GM12878 (cell line): ENCODE results near the gene IQGAP2. TPM values are rescaled to one million over a fixed set of nuclear protein-coding genes. Genes with fewer than 3 reads are reported as not detected.
A peak's percentile ranks its signal among the peaks of the same experiment; 100 is the strongest.

Experiments
- BACH1 ChIP-seq: fragments of 450-650 bp; IDR thresholded peaks from 2 replicates; pipeline ENCODE4 v1.6.1; 2017; ENCODE audit warnings: mild to moderate bottlenecking, borderline replicate concordance
- BHLHE40 ChIP-seq, 2 experiments: fragments of 450-650 bp in 1 of 2; IDR thresholded peaks; 2 replicates each; pipeline ENCODE4 v1.6.1; 2011 to 2017; ENCODE audit warnings: low read depth in 2 of 2, borderline replicate concordance in 1 of 2, improper control_type of control experiment in 1 of 2, low read length in 1 of 2, mild to moderate bottlenecking in 1 of 2
- CHD1 ChIP-seq: IDR thresholded peaks from 2 replicates; pipeline ENCODE4 v1.6.1; 2012; ENCODE audit warnings: low read depth, low read length, improper control_type of control experiment
- HDAC2 ChIP-seq: fragments of 200-600 bp; sonication (generic); IDR thresholded peaks from 2 replicates; pipeline ENCODE4 v1.6.1; 2017
- KLF5 ChIP-seq: fragments of 450-650 bp; IDR thresholded peaks from 2 replicates; pipeline ENCODE4 v1.6.1; 2014; ENCODE audit warnings: mild to moderate bottlenecking; ENCODE audit not compliant: partially characterized antibody
- MEF2B ChIP-seq: fragments of 450-650 bp; IDR thresholded peaks from 2 replicates; pipeline ENCODE4 v1.6.1; 2018; ENCODE audit warnings: mild to moderate bottlenecking, moderate library complexity; ENCODE audit not compliant: partially characterized antibody, poor library complexity, severe bottlenecking
- MTA2 ChIP-seq: fragments of 450-650 bp; IDR thresholded peaks from 2 replicates; pipeline ENCODE4 v1.6.1; 2016; ENCODE audit warnings: low read depth, mild to moderate bottlenecking, moderate library complexity
- MXI1 ChIP-seq: fragments of 150-350 bp; IDR thresholded peaks from 2 replicates; pipeline ENCODE4 v1.6.1; 2011; ENCODE audit warnings: low read depth, mild to moderate bottlenecking, inconsistent platforms, low read length, improper control_type of control experiment
- NFXL1 ChIP-seq: fragments of 450-650 bp; IDR thresholded peaks from 2 replicates; pipeline ENCODE4 v1.6.1; 2017; ENCODE audit warnings: antibody characterized with exemption, mild to moderate bottlenecking, borderline replicate concordance
- NFYA ChIP-seq: IDR thresholded peaks from 2 replicates; pipeline ENCODE4 v1.6.1; 2011; ENCODE audit warnings: low read depth, mild to moderate bottlenecking, low read length, improper control_type of control experiment, borderline replicate concordance
- NR2F1 ChIP-seq: fragments of 450-650 bp; conservative IDR thresholded peaks from 2 replicates; pipeline ENCODE4 v1.6.1; 2017; ENCODE audit warnings: mild to moderate bottlenecking
- NRF1 ChIP-seq: conservative IDR thresholded peaks from 2 replicates; pipeline ENCODE4 v1.6.1; 2011; ENCODE audit warnings: mild to moderate bottlenecking, low read depth, low read length, improper control_type of control experiment
- PRDM15 ChIP-seq: fragments of 450-650 bp; formaldehyde crosslinking; IDR thresholded peaks from 2 replicates; pipeline ENCODE4 v1.4.0; 2020; ENCODE audit warnings: mild to moderate bottlenecking, moderate library complexity
- RB1 ChIP-seq: fragments of 450-650 bp; formaldehyde crosslinking; IDR thresholded peaks from 2 replicates; pipeline ENCODE4 v1.6.1; 2017; ENCODE audit warnings: mild to moderate bottlenecking, borderline replicate concordance
- RELA ChIP-seq: fragments of 450-650 bp; IDR thresholded peaks from 2 replicates; pipeline ENCODE4 v1.8.0; 2014; ENCODE audit warnings: borderline replicate concordance; ENCODE audit not compliant: partially characterized antibody
- SIN3A ChIP-seq: IDR thresholded peaks from 2 replicates; pipeline ENCODE4 v1.6.1; 2012; ENCODE audit warnings: low read depth, low read length, improper control_type of control experiment
- SMAD1 ChIP-seq: fragments of 450-650 bp; IDR thresholded peaks from 2 replicates; pipeline ENCODE4 v1.6.1; 2018; ENCODE audit warnings: mild to moderate bottlenecking, low read depth; ENCODE audit not compliant: partially characterized antibody
- SPI1 ChIP-seq: IDR thresholded peaks from 2 replicates; pipeline ENCODE4 v1.6.1; 2011; ENCODE audit warnings: low read depth, mild to moderate bottlenecking, low read length, moderate library complexity, borderline replicate concordance; ENCODE audit not compliant: insufficient read depth
- SUPT20H ChIP-seq: IDR thresholded peaks from 2 replicates; pipeline ENCODE4 v1.6.1; 2011; ENCODE audit warnings: low read depth, mild to moderate bottlenecking, low read length, moderate library complexity, borderline replicate concordance; ENCODE audit not compliant: control insufficient read depth
- SUZ12 ChIP-seq: fragments of 200-600 bp; sonication (generic); IDR thresholded peaks from one replicate; pipeline ENCODE4 v1.6.1; 2018; ENCODE audit warnings: antibody characterized with exemption, mild to moderate bottlenecking; ENCODE audit not compliant: unreplicated experiment
- TAF1 ChIP-seq: IDR thresholded peaks from 2 replicates; pipeline ENCODE4 v1.6.1; 2011; ENCODE audit warnings: mild to moderate bottlenecking, low read depth, low read length, borderline replicate concordance
- USF1 ChIP-seq: IDR thresholded peaks from 2 replicates; pipeline ENCODE4 v1.6.1; 2011; ENCODE audit warnings: borderline replicate concordance, low read depth, mild to moderate bottlenecking, moderate library complexity, mixed read lengths, low read length; ENCODE audit not compliant: insufficient read depth; ENCODE audit errors: extremely low read length
- ZBTB33 ChIP-seq: fragments of 450-650 bp; IDR thresholded peaks from 2 replicates; pipeline ENCODE4 v1.6.1; 2017; ENCODE audit warnings: mild to moderate bottlenecking
- ZNF207 ChIP-seq: fragments of 450-650 bp; IDR thresholded peaks from 2 replicates; pipeline ENCODE4 v1.6.1; 2014; ENCODE audit warnings: antibody characterized with exemption, mild to moderate bottlenecking, borderline replicate concordance
- polyA plus RNA-seq, 11 experiments: library from polyadenylated mRNA; depleted of rRNA in 4 of 11; unstranded in 6 of 11; stranded (reverse) in 5 of 11; fragments of >200 nt; fragmentation: Nextera tagmentation in 4 of 11; fragmentation: Illumina TruSeq in 1 of 11; extraction: Ambion mirVana in 4 of 11; extraction: Trizol in 1 of 11; gene quantifications; 1 replicate in 1 of 11; 2 replicates in 10 of 11; pipeline versions ENCODE4 v1.2.1 to v1.2.3, GENCODE V29; 2011 to 2016; ENCODE audit warnings: inconsistent platforms in 2 of 11, missing spikeins in 2 of 11, low read depth in 1 of 11
- total RNA-seq, 4 experiments: library from RNA; depleted of rRNA in 3 of 4; stranded (reverse); fragments of >200 nt in 3 of 4; fragmentation: Illumina TruSeq in 1 of 4; extraction: Trizol in 1 of 4; gene quantifications; 2 replicates each; pipeline versions ENCODE4 v1.2.1 to v1.2.3, GENCODE V29; 2013 to 2021

The IQGAP2 gene
- total and polyA plus RNA-seq, 10 of the 15 experiments (the other 5 are each of a cell fraction or from before 2014, with no cell fraction given), result 14.5 to 41.4 (median 21.8) TPM

DNA sequence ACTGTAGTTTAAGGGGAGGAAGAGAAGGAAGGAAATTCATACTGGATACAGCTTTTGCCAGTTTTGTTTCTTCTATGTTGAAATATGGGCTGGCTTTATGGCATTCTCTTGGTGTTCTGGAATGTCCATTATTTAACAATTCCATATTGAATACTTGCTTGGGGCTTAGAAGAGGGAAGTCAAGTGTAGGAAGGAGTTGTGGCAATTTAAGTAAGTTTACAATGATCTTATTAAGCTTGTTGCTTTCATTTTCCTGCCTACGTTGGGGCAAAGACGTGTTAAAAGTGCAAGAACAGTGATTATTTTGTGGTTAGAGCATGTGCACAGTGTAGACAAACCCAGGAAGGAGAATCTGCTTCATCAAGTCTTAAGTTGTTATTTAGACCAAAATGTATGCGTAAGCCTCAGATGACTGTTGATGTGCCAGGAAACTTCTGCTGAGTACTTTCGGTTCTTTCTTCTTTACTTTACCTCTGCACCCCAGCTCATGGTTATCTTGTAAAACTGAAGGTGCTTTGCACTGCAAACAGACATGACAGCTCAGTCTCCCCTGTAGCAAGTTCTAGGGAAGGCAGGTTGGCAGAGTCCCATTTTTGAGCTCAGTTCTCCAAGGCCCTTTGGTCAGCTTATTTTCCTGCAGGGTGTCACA lies 144.3 kb downstream of the IQGAP2 start (continued):
- TF ChIP-seq CHD1 (no peak), NFXL1 (no peak), ZNF207 (no peak), USF1 (no peak), MEF2B (no peak), NR2F1 (no peak), SMAD1 (no peak), KLF5 (no peak), TAF1 (0 out of 2 replicates have a peak, but pooled peaks have one; percentile 15), SIN3A (no peak), SUPT20H (no peak), ZBTB33 (no peak), MXI1 (peak; percentile 78; the same call in 1 of the 2 replicates), MTA2 (peak; percentile 83), RB1 (no peak), NRF1 (no peak), NFYA (no peak), PRDM15 (CRISPR knock-in tag) (no peak), BHLHE40 (IDR thresholded peaks at IDR 0.05; ENCODE audit: borderline replicate concordance in 1 of 2, low read depth in 2 of 2, low read length in 1 of 2) (peak; percentile 93 to 94), RELA (no peak), HDAC2 (0 out of 2 replicates have a peak, but pooled peaks have one; percentile 31), SPI1 (peak; percentile 35; the same call in 1 of the 2 replicates), BACH1 (peak; percentile 32; the same call in 1 of the 2 replicates), SUZ12 (no peak)
